Trophoblast cell (in vitro differentiated cells and primary cell): Measurements from ENCODE around the gene DIS3.
"Not testable (repeated sequence)": the region's sequence is repeated elsewhere in the genome, so short reads cannot be mapped to it uniquely, and the experiment has no call there.

Source experiments
- DNase-seq, 2 donors: peaks; one replicate each; pipeline ENCODE4 v3.0.0-alpha.2; 2016
- H2AFZ ChIP-seq: 2 replicates; pipeline ENCODE4 v1.6.1; 2013; ENCODE audit warnings: low read length, moderate library complexity, mild to moderate bottlenecking; ENCODE audit not compliant: insufficient read depth, poor library complexity
- H2AK5ac ChIP-seq: 2 replicates; pipeline ENCODE4 v1.6.1; 2013; ENCODE audit warnings: mild to moderate bottlenecking, low read length
- H2BK120ac ChIP-seq: 2 replicates; pipeline ENCODE4 v1.6.1; 2013; ENCODE audit warnings: low read length, mild to moderate bottlenecking, moderate library complexity; ENCODE audit not compliant: insufficient read depth, poor library complexity
- H2BK12ac ChIP-seq: 2 replicates; pipeline ENCODE4 v1.6.1; 2013; ENCODE audit warnings: mild to moderate bottlenecking, low read length, moderate library complexity
- H2BK5ac ChIP-seq: 2 replicates; pipeline ENCODE4 v1.6.1; 2013; ENCODE audit warnings: low read length, low read depth, moderate library complexity, mild to moderate bottlenecking; ENCODE audit not compliant: poor library complexity
- H3K14ac ChIP-seq: 2 replicates; pipeline ENCODE4 v1.6.1; 2013; ENCODE audit warnings: mild to moderate bottlenecking, low read length
- H3K18ac ChIP-seq: 2 replicates; pipeline ENCODE4 v1.6.1; 2013; ENCODE audit warnings: mild to moderate bottlenecking, low read length
- H3K23ac ChIP-seq: 2 replicates; pipeline ENCODE4 v1.6.1; 2013; ENCODE audit warnings: low read length
- H3K27ac ChIP-seq: 2 replicates; pipeline ENCODE4 v1.5.1; 2013; ENCODE audit warnings: low read depth, mild to moderate bottlenecking, inconsistent platforms, low read length, moderate library complexity
- H3K27me3 ChIP-seq: 2 replicates; pipeline ENCODE4 v1.6.1; 2013; ENCODE audit warnings: inconsistent platforms, mild to moderate bottlenecking, low read length, moderate library complexity; ENCODE audit not compliant: insufficient read depth
- H3K36me3 ChIP-seq, 2 experiments: 1 replicate in 1 of 2; 2 replicates in 1 of 2; pipeline ENCODE4 v1.6.1; 2013; ENCODE audit warnings: low read length in 2 of 2, mild to moderate bottlenecking in 2 of 2, moderate library complexity in 1 of 2; ENCODE audit not compliant: insufficient read depth in 2 of 2, control insufficient read depth in 1 of 2
- H3K4ac ChIP-seq: 2 replicates; pipeline ENCODE4 v1.6.1; 2013; ENCODE audit warnings: low read depth, mild to moderate bottlenecking, low read length, moderate library complexity
- H3K4me1 ChIP-seq, 2 experiments: 1 replicate in 1 of 2; 2 replicates in 1 of 2; pipeline ENCODE4 v1.6.1; 2013; ENCODE audit warnings: low read length in 2 of 2, mild to moderate bottlenecking in 2 of 2, moderate library complexity in 1 of 2; ENCODE audit not compliant: insufficient read depth in 2 of 2, control insufficient read depth in 1 of 2
- H3K4me2 ChIP-seq: 2 replicates; pipeline ENCODE4 v1.6.1; 2013; ENCODE audit warnings: inconsistent platforms, mild to moderate bottlenecking, low read length, moderate library complexity
- H3K4me3 ChIP-seq: 2 replicates; pipeline ENCODE4 v1.5.1; 2013; ENCODE audit warnings: mild to moderate bottlenecking, low read depth, low read length, inconsistent platforms
- H3K79me1 ChIP-seq: one replicate; pipeline ENCODE4 v1.6.1; 2013; ENCODE audit warnings: low read length
- H3K79me2 ChIP-seq: 2 replicates; pipeline ENCODE4 v1.6.1; 2013; ENCODE audit warnings: low read length, mild to moderate bottlenecking; ENCODE audit not compliant: control insufficient read depth, insufficient read depth, poor library complexity
- H3K9ac ChIP-seq: 2 replicates; pipeline ENCODE4 v1.6.1; 2013; ENCODE audit warnings: mild to moderate bottlenecking, low read length
- H3K9me3 ChIP-seq: 2 replicates; pipeline ENCODE4 v1.6.1; 2013; ENCODE audit warnings: low read depth, mild to moderate bottlenecking, control low read depth, inconsistent platforms, low read length; ENCODE audit not compliant: insufficient read depth
- H4K12ac ChIP-seq: 2 replicates; pipeline ENCODE4 v1.6.1; 2013; ENCODE audit warnings: low read depth, mild to moderate bottlenecking, low read length, moderate library complexity
- H4K8ac ChIP-seq: 2 replicates; pipeline ENCODE4 v1.6.1; 2013; ENCODE audit warnings: low read depth, mild to moderate bottlenecking, low read length, moderate library complexity
- H4K91ac ChIP-seq: one replicate; pipeline ENCODE4 v1.6.1; 2013; ENCODE audit warnings: low read depth, mild to moderate bottlenecking, low read length, moderate library complexity
- WGBS: extraction: QIAGEN DNeasy Blood & Tissue Kit; methylation state at CpG from one replicate; pipeline ENCODE4 v1.1.7; 2013; ENCODE audit warnings: missing lambda C conversion rate; ENCODE audit not compliant: insufficient read length, insufficient coverage; ENCODE audit errors: extremely low coverage; 5-methylcytosine and 5-hydroxymethylcytosine counted together

The DIS3 gene

GRCh38 chr13:72784679-72785078 is 3.0 kb upstream of the DIS3 start:
- not testable (repeated sequence) for H3K79me1 ChIP-seq, H2BK5ac ChIP-seq, H3K27me3 ChIP-seq, H3K4me2 ChIP-seq, H4K91ac ChIP-seq, H3K36me3 ChIP-seq, H2BK120ac ChIP-seq, H2AK5ac ChIP-seq, H3K18ac ChIP-seq, H3K27ac ChIP-seq, H3K4ac ChIP-seq, H2AFZ ChIP-seq, DNase-seq, H3K9ac ChIP-seq, H4K12ac ChIP-seq, H3K4me3 ChIP-seq, H3K4me1 ChIP-seq, H3K79me2 ChIP-seq, H3K9me3 ChIP-seq, H4K8ac ChIP-seq, H2BK12ac ChIP-seq, H3K23ac ChIP-seq, H3K14ac ChIP-seq
- WGBS = 100% methylated on average over 1 of the region's 4 CpGs

- H3K4me1 ChIP-seq = peaks cover 0 to 1% of the 10 kb centered on the region in 2 experiments
- no peak overlapping the region for H3K9ac ChIP-seq
- no peak overlapping the region for H4K12ac ChIP-seq
- WGBS = no CpG with 5 or more reads among the region's 7 CpGs
- H2BK5ac ChIP-seq = no peak overlapping the region
- no peak overlapping the region for H4K8ac ChIP-seq
- no peak overlapping the region for H2BK12ac ChIP-seq
- peaks cover 7% of the 10 kb centered on the region for H3K79me1 ChIP-seq
- DNase-seq = no peak
- peak overlapping the region; percentile 86 for H3K4ac ChIP-seq
- no peak overlapping the region for H2BK120ac ChIP-seq
- H3K9me3 ChIP-seq = no peaks in the 10 kb centered on the region
- H3K4me2 ChIP-seq = peak overlapping the region; percentile 82
- no peak overlapping the region for H4K91ac ChIP-seq
- H3K18ac ChIP-seq = no peak overlapping the region
- no peak overlapping the region for H3K4me3 ChIP-seq
- peaks cover 6 to 7% of the 10 kb centered on the region in 2 experiments for H3K36me3 ChIP-seq
- no peak overlapping the region for H3K27ac ChIP-seq
- H2AFZ ChIP-seq = no peak overlapping the region
- no peak overlapping the region for H3K14ac ChIP-seq
- H2AK5ac ChIP-seq = no peak overlapping the region
- peaks cover 9% of the 10 kb centered on the region for H3K79me2 ChIP-seq
- no peak overlapping the region for H3K23ac ChIP-seq
- H3K27me3 ChIP-seq = no peaks in the 10 kb centered on the region
Observed at GRCh38 chr13:72782717-72783116, 1.0 kb upstream of the DIS3 start.

- Histone ChIP-seq H3K4me2 (no peak overlapping the region), H4K91ac (no peak overlapping the region), H4K12ac (no peak overlapping the region), H2BK120ac (no peak overlapping the region), H2AFZ (no peak overlapping the region), H2BK5ac (no peak overlapping the region), H2BK12ac (no peak overlapping the region), H3K23ac (no peak overlapping the region), H3K4ac (no peak overlapping the region), H3K36me3 (peaks cover 10 to 14% of the 10 kb centered on the region in 2 experiments), H3K4me3 (no peak overlapping the region), H3K18ac (no peak overlapping the region), H3K27ac (no peak overlapping the region), H2AK5ac (no peak overlapping the region), H4K8ac (no peak overlapping the region), H3K9me3 (no peaks in the 10 kb centered on the region), H3K14ac (no peak overlapping the region), H3K9ac (no peak overlapping the region), H3K27me3 (no peaks in the 10 kb centered on the region), H3K79me2 (peaks cover under 1% of the 10 kb centered on the region), H3K4me1 (no peaks in the 10 kb centered on the region), H3K79me1 (no peaks in the 10 kb centered on the region)
- DNase-seq = no peak
- no CpG with 5 or more reads among the region's 2 CpGs for WGBS
Observed at GRCh38 chr13:72774019-72774418, 7.7 kb downstream of the DIS3 start.

GRCh38 chr13:72763411-72763810 is 18.3 kb downstream of the DIS3 start:
- no CpG with 5 or more reads among the region's 2 CpGs for WGBS
- Histone ChIP-seq H3K9ac (no peak overlapping the region), H2BK5ac (no peak overlapping the region), H4K8ac (no peak overlapping the region), H3K36me3 (peaks cover 13 to 26% of the 10 kb centered on the region in 2 experiments), H2BK120ac (no peak overlapping the region), H2BK12ac (no peak overlapping the region), H3K23ac (no peak overlapping the region), H3K27ac (no peak overlapping the region), H3K4me1 (no peaks in the 10 kb centered on the region), H3K4me3 (no peak overlapping the region), H4K91ac (no peak overlapping the region), H3K4ac (no peak overlapping the region), H2AFZ (no peak overlapping the region), H4K12ac (no peak overlapping the region), H3K18ac (no peak overlapping the region), H3K14ac (no peak overlapping the region), H3K27me3 (no peaks in the 10 kb centered on the region), H3K79me2 (no peaks in the 10 kb centered on the region), H3K79me1 (no peaks in the 10 kb centered on the region), H3K4me2 (no peak overlapping the region), H2AK5ac (no peak overlapping the region), H3K9me3 (no peaks in the 10 kb centered on the region)
- DNase-seq = peak in 1 of 2 donors; percentile 48
